ENCODE data around the gene BMAL2.

DNA sequence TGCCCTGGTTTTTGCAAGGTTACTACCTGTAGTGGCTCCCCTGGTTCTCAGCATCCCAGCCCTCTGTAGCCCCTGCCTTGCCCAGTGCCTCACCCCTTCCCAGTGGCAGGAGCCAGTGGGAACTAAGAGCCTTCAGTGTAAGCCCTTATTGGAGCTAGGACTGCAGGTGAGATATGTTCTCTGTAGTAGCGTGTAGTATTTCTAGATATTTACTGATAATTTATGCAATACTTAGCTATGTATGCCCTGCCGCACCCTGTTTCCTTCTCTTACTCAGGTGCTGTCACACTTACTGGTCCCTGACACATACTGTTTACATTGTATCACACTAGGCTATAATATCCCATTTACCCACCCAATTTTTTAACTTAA lies 3.6 kb downstream of the BMAL2 start:
- TF ChIP-seq TOX (CRISPR knock-in tag; IDR thresholded peaks at IDR 0.05; ENCODE audit: borderline replicate concordance) (no peak), ZNF8 (CRISPR knock-in tag; IDR thresholded peaks at IDR 0.05) (no peak), ZFP30 (CRISPR knock-in tag; IDR thresholded peaks at IDR 0.05) (no peak), ESRRG (CRISPR knock-in tag; IDR thresholded peaks at IDR 0.05) (no peak), ZFP3 (CRISPR knock-in tag; IDR thresholded peaks at IDR 0.05) (no peak), ISL1 (CRISPR knock-in tag; IDR thresholded peaks at IDR 0.05) (no peak), ARNTL (CRISPR knock-in tag; IDR thresholded peaks at IDR 0.05; ENCODE audit: borderline replicate concordance, low read depth) (no peak), ZNF565 (CRISPR knock-in tag; conservative IDR thresholded peaks at IDR 0.05; ENCODE audit: low read depth) (no peak), OSR1 (CRISPR knock-in tag; IDR thresholded peaks at IDR 0.05) (no peak), RARB (CRISPR knock-in tag; IDR thresholded peaks at IDR 0.05) (no peak)
- TF ChIP-seq, protein P1, sequence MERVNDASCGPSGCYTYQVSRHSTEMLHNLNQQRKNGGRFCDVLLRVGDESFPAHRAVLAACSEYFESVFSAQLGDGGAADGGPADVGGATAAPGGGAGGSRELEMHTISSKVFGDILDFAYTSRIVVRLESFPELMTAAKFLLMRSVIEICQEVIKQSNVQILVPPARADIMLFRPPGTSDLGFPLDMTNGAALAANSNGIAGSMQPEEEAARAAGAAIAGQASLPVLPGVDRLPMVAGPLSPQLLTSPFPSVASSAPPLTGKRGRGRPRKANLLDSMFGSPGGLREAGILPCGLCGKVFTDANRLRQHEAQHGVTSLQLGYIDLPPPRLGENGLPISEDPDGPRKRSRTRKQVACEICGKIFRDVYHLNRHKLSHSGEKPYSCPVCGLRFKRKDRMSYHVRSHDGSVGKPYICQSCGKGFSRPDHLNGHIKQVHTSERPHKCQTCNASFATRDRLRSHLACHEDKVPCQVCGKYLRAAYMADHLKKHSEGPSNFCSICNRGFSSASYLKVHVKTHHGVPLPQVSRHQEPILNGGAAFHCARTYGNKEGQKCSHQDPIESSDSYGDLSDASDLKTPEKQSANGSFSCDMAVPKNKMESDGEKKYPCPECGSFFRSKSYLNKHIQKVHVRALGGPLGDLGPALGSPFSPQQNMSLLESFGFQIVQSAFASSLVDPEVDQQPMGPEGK (CRISPR knock-in tag; IDR thresholded peaks at IDR 0.05; ENCODE audit: borderline replicate concordance) = no peak
